ACC112 (cell line): Measurements from ENCODE around the gene MCCC2.
A peak's percentile ranks its signal among the peaks of the same experiment; 100 is the strongest.
"Not testable (repeated sequence)": the region's sequence is repeated elsewhere in the genome, so short reads cannot be mapped to it uniquely, and the experiment has no call there.

Experiments
- H2AFZ ChIP-seq: fragments of 200-600 bp; sonication (generic); one replicate; pipeline ENCODE4 v1.6.0; 2017; ENCODE audit warnings: antibody characterized with exemption, low read length; ENCODE audit not compliant: unreplicated experiment
- H3K27ac ChIP-seq: fragments of 200-600 bp; sonication (generic); 2 replicates; pipeline ENCODE4 v1.5.1; 2014; ENCODE audit warnings: low read depth, mild to moderate bottlenecking, antibody characterized with exemption, low read length, moderate library complexity
- H3K27me3 ChIP-seq: fragments of 200-600 bp; sonication (generic); 2 replicates; pipeline ENCODE4 v1.6.1; 2014; ENCODE audit warnings: mild to moderate bottlenecking, antibody characterized with exemption, low read length, moderate library complexity, mixed read lengths; ENCODE audit not compliant: insufficient read depth
- H3K36me3 ChIP-seq: fragments of 200-600 bp; sonication (generic); 2 replicates; pipeline ENCODE4 v1.6.1; 2016; ENCODE audit warnings: mild to moderate bottlenecking, antibody characterized with exemption, low read length, moderate library complexity, mixed read lengths; ENCODE audit not compliant: insufficient read depth
- H3K4me1 ChIP-seq: fragments of 200-600 bp; sonication (generic); one replicate; pipeline ENCODE4 v1.6.1; 2016; ENCODE audit warnings: low read length, mixed read lengths; ENCODE audit not compliant: insufficient read depth, unreplicated experiment, control insufficient read depth
- H3K4me3 ChIP-seq: fragments of 200-600 bp; sonication (generic); 2 replicates; pipeline ENCODE4 v1.5.1; 2014; ENCODE audit warnings: mild to moderate bottlenecking, low read depth, low read length
- H3K79me2 ChIP-seq: fragments of 200-600 bp; sonication (generic); one replicate; pipeline ENCODE4 v1.6.0; 2016; ENCODE audit warnings: low read length; ENCODE audit not compliant: control insufficient read depth, unreplicated experiment, insufficient read depth

MCCC2 gene

GRCh38 chr5:71586941-71587765 is at the start of gene MCCC2:
Gene MCCC2, plus strand, starts transcription at chr5:71587340. Its CDS starts 86 bp downstream, at chr5:71587426.
- Histone ChIP-seq H3K27ac (peak within 1 kb of the TSS; percentile 51), H3K36me3 (no peaks in the 10 kb centered on the region), H3K27me3 (no peaks in the 10 kb centered on the region), H3K4me1 (peaks cover 6% of the 10 kb centered on the region), H3K79me2 (peaks cover 40% of the 10 kb centered on the region), H3K4me3 (peak within 1 kb of the TSS; percentile 81), H2AFZ (peak within 1 kb of the TSS; percentile 70)

- peaks cover 15% of the 10 kb centered on the region for H3K4me1 ChIP-seq
- H3K27me3 ChIP-seq, result no peaks in the 10 kb centered on the region
- no peak overlapping the region for H3K27ac ChIP-seq
- no peak overlapping the region for H3K4me3 ChIP-seq
- H2AFZ ChIP-seq, result no peak overlapping the region
- peaks cover 38% of the 10 kb centered on the region for H3K36me3 ChIP-seq
- peaks cover 4% of the 10 kb centered on the region for H3K79me2 ChIP-seq
Observed at GRCh38 chr5:71537687-71538086, 49.5 kb upstream of the MCCC2 start.

- H3K79me2 ChIP-seq, H3K4me3 ChIP-seq, H3K27ac ChIP-seq, H3K27me3 ChIP-seq, H2AFZ ChIP-seq, H3K4me1 ChIP-seq: not testable (repeated sequence)
- peaks cover 34% of the 10 kb centered on the region for H3K36me3 ChIP-seq
Observed at GRCh38 chr5:71550885-71551284, 36.3 kb upstream of the MCCC2 start.

- H3K4me3 ChIP-seq, H3K27me3 ChIP-seq, H3K4me1 ChIP-seq, H2AFZ ChIP-seq, H3K27ac ChIP-seq, H3K79me2 ChIP-seq: not testable (repeated sequence)
- H3K36me3 ChIP-seq, result peaks cover 34% of the 10 kb centered on the region
Observed at GRCh38 chr5:71551582-71551981, 35.6 kb upstream of the MCCC2 start.

- not testable (repeated sequence) for H2AFZ ChIP-seq, H3K4me3 ChIP-seq
- H3K36me3 ChIP-seq, result peaks cover 31% of the 10 kb centered on the region
Observed at GRCh38 chr5:71552026-71552749, 35.0 kb upstream of the MCCC2 start.

GRCh38 chr5:71563161-71563560 is 24.0 kb upstream of the MCCC2 start:
- Histone ChIP-seq H3K36me3 (peaks cover 33% of the 10 kb centered on the region), H3K27ac (no peak overlapping the region), H3K4me3 (no peak overlapping the region), H3K79me2 (no peaks in the 10 kb centered on the region), H3K27me3 (no peaks in the 10 kb centered on the region), H2AFZ (no peak overlapping the region), H3K4me1 (no peaks in the 10 kb centered on the region)

More at GRCh38 chr5:71552026-71552749, 35.0 kb upstream of the MCCC2 start:
- H3K4me1 ChIP-seq, H3K79me2 ChIP-seq, H3K27ac ChIP-seq, H3K27me3 ChIP-seq: not testable (repeated sequence)

- no peaks in the 10 kb centered on the region for H3K4me1 ChIP-seq
- H3K27ac ChIP-seq, result no peak overlapping the region
- H3K27me3 ChIP-seq, result no peaks in the 10 kb centered on the region
- H3K4me3 ChIP-seq, result no peak overlapping the region
- H3K36me3 ChIP-seq, result peaks cover 24% of the 10 kb centered on the region
- no peak overlapping the region for H2AFZ ChIP-seq
- H3K79me2 ChIP-seq, result no peaks in the 10 kb centered on the region
Observed at GRCh38 chr5:71564895-71565294, 22.2 kb upstream of the MCCC2 start.

GRCh38 chr5:71569748-71570509 is 17.2 kb upstream of the MCCC2 start:
- Histone ChIP-seq H3K4me1 (no peaks in the 10 kb centered on the region), H3K27ac (no peak overlapping the region), H3K79me2 (no peaks in the 10 kb centered on the region), H2AFZ (no peak overlapping the region), H3K36me3 (peaks cover 9% of the 10 kb centered on the region; the same call in 1 of the 2 replicates), H3K4me3 (no peak overlapping the region), H3K27me3 (no peaks in the 10 kb centered on the region)

GRCh38 chr5:71571811-71572210 is 15.3 kb upstream of the MCCC2 start:
- H2AFZ ChIP-seq, H3K4me1 ChIP-seq, H3K79me2 ChIP-seq, H3K27ac ChIP-seq, H3K27me3 ChIP-seq, H3K36me3 ChIP-seq, H3K4me3 ChIP-seq: not testable (repeated sequence)

- H3K79me2 ChIP-seq, result no peaks in the 10 kb centered on the region
- no peak overlapping the region for H2AFZ ChIP-seq
- H3K27me3 ChIP-seq, result no peaks in the 10 kb centered on the region
- H3K36me3 ChIP-seq, result no peaks in the 10 kb centered on the region
- H3K4me1 ChIP-seq, result no peaks in the 10 kb centered on the region
- no peak overlapping the region for H3K27ac ChIP-seq
- H3K4me3 ChIP-seq, result no peak overlapping the region
Observed at GRCh38 chr5:71573591-71573990, 13.5 kb upstream of the MCCC2 start.
